Endothelial cell of umbilical vein (primary cell): ENCODE data around the gene SPDEF.

Experiments used
- CTCF ChIP-seq, 2 donors: IDR thresholded peaks; 1 replicate in 1 of 2; 2 replicates in 1 of 2; pipeline ENCODE4 v1.5.1; 2011; ENCODE audit warnings: low read length in 2 of 2, mild to moderate bottlenecking in 2 of 2, moderate library complexity in 2 of 2, control low read depth in 1 of 2, inconsistent platforms in 1 of 2, low read depth in 1 of 2; ENCODE audit not compliant: insufficient read depth in 1 of 2; ENCODE audit errors: extremely low read depth in 1 of 2
- EZH2 ChIP-seq: IDR thresholded peaks from 2 replicates; pipeline ENCODE4 v1.6.1; 2012; ENCODE audit warnings: borderline replicate concordance, low read depth, mild to moderate bottlenecking, moderate library complexity, low read length, inconsistent platforms; ENCODE audit not compliant: severe bottlenecking
- MAX ChIP-seq: IDR thresholded peaks from 2 replicates; pipeline ENCODE4 v1.6.1; 2011; ENCODE audit not compliant: insufficient read depth, insufficient read length
- POLR2A ChIP-seq: IDR thresholded peaks from 2 replicates; pipeline ENCODE4 v1.6.1; 2012; ENCODE audit warnings: low read depth, mild to moderate bottlenecking, control low read depth, low read length
- POLR2AphosphoS5 ChIP-seq: IDR thresholded peaks from 2 replicates; pipeline ENCODE4 v1.6.1; 2012; ENCODE audit warnings: low read depth, mild to moderate bottlenecking, control low read depth, low read length, moderate library complexity; ENCODE audit not compliant: insufficient read depth

DNA sequence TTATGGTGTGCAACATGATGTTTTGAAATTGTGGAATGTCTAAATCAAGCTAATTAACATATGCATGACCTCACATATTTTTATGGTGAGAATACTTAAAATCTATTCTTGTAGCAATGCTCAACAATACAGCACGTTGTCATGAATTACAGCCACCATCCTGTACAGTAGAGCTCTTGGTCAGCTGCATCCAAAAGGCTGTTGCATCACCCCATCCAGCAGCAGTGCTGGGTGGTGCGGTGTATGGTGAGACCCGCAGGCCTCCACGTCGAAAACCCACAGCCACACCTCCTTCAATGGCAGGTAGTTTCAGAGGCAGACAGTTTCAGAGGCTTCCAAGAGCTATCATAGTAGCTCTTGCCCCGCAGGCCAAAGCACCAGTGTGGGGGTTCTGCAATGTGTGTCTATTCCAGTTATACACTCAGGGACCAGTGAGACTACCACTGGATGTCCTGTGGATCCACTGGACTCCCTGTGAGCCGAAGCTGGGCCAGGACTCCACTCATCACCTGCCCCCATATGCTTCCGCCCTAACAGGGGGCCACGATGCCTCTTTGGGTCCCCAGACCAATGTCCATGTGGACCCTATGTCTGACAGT lies 66.8 kb downstream of the SPDEF start:
- TF ChIP-seq EZH2 = no peak
- TF ChIP-seq CTCF (IDR thresholded peaks at IDR 0.05; ENCODE audit: extremely low read depth in 1 of 2, insufficient read depth in 1 of 2, low read depth in 1 of 2, low read length in 2 of 2) = no peak
- TF ChIP-seq POLR2A = no peak
- no peak for TF ChIP-seq POLR2AphosphoS5
- no peak for TF ChIP-seq MAX
